GM21528 (cell line): ENCODE measurements around the gene PTPRT.

Experiments
- ATAC-seq: cut with Tn5 transposase; IDR thresholded peaks from one replicate; pipeline ENCODE4 v1.9.1; 2021; ENCODE audit warnings: mild to moderate bottlenecking, moderate library complexity; ENCODE audit not compliant: unreplicated experiment, low FRiP score

Gene PTPRT

DNA sequence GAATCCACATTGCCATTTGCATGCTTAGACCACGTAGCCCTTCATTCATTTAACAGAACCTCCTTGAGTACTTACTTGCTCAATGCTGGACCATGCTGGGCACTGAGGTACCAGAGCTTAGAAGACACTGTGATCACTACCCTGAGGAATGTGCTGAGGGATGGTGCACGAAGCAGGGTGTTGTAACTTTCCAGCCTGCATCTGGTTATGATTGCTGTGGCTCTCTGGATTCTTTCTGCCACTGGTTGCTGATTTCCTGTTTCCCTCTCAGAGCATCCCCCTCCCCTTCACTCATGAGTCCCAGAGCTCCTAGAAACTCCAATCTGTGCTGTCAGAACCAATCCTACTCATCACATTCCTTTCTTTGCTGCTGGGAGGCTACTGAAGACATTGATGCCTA lies 537.4 kb downstream of the PTPRT start:
- ATAC-seq = no peak

DNA sequence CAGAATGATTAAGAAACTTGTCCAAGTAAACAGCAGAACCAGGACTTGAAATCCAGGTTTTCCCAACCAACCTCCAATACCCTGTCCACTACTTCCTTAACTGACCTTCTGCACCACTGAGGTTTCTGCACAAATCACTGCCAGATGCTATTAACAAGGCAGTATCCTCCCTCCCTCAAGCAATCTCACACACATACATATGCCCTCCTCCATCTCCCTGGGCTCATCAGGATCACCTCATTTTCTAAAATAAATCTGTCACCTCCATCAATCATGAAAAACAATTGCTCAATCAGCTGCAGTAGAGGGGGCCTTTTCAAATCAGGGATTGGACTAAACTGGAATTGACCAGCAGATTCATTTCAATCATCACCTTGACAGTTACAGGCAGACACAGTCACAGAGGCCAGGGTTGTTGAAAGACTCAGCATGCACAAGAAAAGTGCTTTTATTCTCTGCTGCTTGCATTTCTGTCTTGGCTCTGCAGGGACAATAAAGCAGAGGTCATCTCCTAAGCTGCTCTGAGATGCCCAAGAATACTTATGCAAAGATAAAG lies 539.4 kb downstream of the PTPRT start:
- no peak for ATAC-seq

DNA sequence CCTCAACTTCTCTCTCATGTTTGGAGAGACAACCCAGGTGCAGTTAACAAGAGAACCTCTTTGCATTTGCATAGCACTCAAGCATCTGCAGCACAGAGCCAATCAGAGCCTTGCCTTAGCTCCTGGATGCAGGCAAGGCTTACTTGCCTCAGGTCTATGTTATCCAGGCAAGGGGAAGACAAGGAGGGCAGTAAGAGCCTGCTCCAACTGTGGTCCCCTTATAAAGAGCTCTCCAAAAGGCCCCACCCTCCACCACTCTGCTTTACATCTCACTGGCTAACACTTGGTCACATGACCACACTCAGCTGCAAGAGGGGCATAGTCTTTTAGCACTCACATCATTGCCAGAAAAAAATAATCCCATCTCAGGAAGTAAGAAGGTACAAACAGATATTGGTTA lies 540.0 kb downstream of the PTPRT start:
- ATAC-seq = no peak

DNA sequence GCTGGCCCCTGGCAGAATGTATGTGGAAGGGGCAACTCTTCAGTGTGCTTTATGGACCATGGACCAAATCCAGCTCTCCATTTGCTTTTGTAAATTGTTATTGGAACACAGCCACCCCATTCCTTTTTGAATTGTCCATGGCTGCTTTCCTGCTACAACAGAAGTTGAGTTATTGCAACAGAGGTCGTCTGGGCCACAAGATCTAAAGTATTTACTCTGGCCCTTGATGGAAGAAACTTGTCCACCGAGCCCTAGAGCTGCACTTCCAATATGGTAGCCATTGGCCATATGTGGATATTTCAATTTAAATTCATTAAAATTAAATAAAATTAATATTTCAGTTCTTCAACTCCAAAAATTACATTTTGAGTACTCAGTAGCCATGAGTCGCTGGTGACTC lies 543.5 kb downstream of the PTPRT start:
- no peak for ATAC-seq

DNA sequence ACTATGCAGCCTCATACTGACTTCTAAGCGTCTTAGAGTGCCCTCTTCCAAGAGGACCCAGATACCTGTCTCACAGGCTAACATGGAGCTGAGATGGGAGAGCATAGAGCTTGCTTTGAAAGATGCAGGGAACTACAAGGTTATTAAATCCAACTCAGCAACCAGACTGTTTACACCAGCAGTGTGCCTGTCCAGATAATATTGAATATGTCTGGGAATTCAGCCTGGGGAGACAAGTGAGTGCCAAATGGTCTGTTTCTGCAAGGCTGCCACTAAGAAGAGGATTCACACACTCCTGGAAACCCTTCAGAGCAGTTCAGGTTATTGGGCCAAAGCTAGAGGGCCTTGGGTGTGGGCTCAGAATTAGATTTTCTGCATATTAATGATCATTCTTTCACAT lies 547.8 kb downstream of the PTPRT start:
- ATAC-seq = no peak

DNA sequence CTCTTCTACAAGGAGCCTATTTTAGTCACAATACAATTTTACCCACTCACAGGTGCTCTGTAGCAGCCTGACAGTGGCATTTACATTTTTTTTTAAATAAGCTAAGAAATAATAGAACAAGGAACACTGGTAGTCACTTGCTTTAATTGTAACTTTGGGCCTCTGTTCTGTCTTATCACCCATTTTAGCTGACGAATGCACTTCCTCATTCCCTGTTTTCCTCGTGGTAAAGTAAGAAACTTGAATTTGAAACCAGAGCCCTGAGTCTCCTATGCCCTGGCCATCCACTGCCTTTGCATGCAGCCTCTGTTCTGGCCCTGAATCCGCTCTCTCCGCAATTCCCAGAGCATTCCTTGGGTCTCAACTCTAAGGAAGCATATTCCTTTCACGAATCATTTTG lies 550.6 kb downstream of the PTPRT start:
- no peak for ATAC-seq

DNA sequence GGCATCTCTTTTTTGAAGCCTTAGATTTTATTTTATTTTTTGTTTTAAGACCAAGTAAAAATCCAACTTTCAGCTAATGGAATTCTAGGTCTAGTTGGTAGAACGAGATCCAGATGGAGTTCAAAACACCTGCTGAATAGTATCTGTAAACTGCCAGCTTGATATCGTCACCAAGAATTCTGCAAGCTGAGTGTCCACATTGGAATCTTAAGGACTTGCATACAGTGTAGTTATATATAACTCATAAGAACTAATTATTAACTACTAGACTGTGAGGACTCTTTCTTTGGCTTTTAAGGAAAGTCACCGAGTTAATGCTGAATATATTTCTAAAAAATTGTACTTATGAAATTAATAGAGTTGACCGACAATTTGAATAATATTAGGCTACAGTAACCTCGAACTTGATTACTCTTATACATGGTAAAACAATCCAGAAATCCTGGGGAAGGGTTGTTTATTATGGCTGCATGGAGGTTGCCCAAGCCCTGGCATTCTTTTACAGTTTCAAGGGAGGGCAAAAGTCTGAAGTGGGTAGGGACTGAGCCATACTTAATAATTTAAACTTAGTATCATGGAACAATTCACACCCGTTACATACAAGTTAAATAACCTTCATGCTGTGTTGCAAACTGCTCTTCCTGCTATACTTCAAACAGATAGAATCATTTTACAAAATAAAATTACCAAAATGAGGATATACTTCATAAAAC lies 553.9 kb downstream of the PTPRT start:
- no peak for ATAC-seq

DNA sequence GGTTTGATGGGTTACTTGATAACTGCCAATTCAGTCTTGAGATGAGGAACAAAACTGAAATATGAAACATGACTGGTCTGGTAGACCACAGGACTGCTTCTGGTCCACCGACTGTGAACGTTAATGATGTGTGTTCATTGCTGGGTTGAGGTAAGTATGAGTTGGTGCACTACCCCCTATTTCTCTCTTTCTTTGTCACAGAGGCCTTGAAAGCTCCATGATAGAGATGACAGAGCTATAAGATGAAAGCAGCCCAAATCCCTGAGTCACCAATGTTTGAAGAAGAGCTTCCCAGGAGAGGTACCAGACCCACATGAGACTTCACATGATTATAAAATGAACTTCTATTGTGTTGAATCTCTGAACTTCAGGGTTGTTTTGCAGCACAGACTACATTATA lies 555.5 kb downstream of the PTPRT start:
- no peak for ATAC-seq

DNA sequence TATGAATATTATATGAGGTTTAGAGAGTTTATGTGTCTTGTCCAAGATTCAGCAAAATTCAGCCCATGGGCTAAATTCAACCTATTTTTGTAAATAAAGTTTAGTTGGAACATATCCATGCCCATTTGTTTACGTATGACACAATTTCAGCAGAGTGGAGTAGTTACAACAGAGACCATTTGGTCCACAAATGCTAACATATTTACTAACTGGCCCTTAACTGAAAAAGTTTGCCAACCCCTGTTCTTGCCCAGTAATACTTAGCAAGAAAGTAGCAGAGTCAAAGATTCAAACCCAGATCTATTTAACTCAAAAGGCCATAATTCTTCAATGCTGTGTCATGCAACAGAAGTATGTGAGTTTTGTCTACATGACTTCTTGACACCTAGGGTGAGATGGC lies 561.0 kb downstream of the PTPRT start:
- no peak for ATAC-seq

DNA sequence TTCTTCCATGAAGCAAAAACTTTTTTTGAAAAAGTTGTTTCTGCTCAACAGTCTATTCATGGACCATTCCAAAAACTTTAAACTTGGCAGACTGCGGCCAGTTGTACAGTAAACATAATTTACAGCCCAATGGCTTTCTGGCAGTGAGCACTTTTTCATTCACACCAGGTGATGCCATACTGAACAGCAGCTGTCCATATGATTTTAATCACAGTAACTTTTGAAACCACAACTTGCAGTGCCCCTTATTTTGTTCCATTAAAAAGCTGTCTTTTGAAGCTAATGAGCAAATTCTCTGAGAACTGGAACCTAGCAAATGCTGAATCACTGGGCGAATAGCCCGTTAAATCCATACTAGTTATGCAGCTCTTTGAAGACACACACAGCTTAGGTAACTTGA lies 576.6 kb downstream of the PTPRT start:
- no peak for ATAC-seq

DNA sequence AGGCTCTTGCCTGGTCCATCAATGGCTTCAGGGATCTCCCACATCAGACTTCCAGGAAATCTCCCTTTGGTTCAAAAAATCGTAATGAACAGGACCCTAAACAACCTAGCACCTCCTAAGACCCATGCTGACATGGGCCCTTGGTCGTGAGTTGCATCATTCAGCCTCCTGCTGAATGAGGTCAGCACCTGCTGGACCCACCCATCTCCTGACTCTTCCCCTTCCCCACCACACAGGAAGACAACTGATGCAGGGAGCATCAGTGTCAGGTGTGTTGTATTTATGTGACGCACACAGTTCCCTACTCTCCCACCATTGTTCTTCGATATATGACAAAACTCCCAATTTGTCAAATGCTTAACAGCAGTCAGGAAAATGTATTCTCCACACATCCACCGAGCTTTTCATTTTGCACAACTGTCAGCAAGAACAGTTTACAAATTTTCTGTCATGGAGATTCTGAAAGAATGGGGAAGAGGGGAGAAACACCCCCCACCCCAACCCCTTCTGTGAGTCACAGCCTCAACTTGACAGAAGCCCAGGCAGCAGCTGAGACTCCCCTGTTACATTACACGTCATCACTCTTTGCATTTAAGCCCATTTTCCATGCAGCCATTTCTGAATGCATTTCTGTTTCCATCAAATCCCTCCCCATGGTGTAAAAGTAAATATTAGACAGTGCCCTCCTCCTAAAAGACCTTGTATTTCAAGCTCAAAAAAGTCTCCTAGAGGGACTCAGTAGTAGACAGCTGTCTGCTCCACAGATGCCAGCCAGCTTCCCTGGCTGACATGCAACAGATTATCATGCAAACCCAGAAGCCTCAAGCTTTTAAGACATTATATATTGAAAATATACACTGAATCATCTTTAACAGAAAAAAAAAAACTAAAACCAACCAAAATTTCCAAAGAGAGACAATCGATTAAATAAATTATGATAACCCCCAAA lies 577.5 kb downstream of the PTPRT start:
- no peak for ATAC-seq

DNA sequence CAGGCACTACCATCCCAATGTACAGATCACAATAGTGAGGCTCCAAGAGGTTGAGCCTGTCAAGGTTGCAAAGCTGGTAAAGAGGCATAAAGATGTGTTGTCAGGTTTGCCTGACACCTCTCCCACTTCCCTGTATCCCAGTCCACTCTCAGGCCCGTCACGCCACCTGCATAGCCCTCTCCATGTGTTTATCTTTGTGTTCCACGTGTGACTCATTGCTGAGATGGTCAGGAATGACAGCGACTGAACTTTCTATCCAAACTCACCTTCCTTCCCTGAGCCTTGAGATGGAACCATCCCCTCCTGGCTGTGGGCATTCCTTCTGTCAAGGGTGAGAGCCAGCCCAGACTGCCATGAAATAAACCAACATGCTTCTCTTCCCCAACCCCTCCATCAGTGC lies 578.3 kb downstream of the PTPRT start:
- no peak for ATAC-seq

DNA sequence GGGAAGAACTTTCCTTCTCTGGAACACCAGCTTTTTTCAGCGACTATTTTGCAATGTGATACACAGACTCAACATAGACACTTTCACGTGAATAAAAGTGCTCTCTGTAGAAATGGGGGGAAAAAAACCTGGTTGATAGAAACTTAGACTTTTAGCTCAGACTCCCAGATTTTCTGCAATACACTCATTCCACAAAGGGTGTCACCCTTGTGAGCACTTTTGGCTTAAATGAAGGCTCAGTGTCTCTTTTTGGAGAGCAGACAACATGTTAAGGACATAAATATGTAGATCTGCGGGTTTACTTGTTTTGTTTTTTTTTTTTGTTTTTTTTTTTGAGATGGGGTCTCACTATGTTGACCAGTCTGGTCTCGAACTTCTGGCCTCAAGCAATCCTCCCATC lies 579.6 kb downstream of the PTPRT start:
- no peak for ATAC-seq

DNA sequence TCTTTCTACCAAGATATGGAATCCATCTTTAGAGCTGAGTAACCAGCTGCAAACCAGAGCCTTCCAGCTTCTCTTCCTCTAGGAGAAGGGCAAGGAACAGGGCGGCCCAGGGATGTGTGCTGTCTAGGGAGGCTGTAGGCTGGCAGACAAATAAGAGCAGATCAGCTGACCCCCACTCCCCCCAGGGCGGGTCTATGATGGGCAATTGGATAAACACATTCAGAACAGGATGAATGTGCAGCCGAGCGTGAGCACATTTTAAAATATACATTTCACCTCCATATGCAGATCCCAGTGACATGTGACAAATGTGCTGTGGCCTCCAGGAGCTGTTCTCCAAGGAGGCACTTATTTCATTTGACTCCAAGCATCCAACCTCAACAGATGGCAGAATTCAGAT lies 580.1 kb downstream of the PTPRT start:
- ATAC-seq = no peak

DNA sequence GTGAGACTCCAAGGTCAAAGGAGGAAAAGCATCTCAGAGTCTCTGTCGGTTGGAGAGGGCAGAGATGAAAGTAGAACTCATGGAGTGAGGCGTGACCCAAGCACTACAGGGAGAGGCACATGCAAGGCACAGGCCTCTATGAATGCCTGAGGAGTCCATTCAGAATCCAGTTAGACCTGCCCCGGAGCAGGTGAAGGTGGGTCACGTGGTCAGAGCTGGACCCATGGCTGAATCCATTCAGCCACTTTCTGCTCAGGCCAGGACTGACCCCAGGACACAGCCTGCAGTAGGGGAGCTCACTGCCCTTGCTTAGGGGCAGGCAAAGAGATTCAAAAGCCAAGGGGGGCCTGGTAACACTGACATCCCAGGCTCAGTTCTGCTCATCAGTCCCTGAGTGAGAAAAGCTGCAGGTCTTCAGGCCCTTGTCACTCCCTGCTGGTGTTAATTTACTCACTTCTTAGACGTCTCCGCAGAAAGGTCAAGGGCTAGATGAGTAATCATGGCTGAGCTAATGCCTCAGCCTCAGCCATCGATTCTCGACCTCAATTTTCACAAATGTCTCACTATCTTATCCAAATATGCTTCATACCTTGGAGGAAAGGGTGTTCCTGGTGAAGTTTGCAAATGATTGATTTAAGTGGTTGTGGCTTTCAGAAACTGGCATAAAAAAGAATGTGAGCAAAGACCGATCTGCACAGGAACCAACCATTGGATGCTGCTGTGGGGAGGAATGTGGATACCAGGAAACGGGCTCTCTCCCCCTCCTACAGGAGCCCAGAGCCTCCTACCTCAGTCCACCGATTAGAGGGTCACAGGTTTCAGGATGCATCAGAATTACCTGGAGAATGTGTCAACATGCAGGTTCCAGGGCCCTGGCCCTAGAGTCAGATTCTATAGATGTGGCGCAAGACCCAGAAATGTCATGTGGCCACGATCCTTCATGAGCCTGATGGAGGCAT lies 584.4 kb downstream of the PTPRT start:
- ATAC-seq = no peak

DNA sequence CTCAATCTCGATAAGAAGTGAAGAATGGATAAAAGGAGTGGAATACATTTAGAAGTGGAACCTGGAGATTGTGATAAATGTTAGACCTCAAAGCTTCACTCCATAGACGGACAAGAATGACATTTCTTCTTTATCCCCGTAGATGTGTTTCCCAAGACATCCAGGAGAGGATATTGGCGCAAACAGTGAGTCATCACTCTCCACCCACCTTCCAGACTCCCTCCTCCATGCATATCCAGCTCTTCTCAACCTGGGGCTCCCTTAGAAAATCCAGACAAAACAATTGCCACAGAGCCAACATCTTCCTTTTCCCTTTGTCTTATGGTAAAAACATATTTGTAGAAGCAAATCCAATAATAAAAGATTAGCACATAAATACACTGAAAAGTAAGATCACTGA lies 586.1 kb downstream of the PTPRT start:
- no peak for ATAC-seq

DNA sequence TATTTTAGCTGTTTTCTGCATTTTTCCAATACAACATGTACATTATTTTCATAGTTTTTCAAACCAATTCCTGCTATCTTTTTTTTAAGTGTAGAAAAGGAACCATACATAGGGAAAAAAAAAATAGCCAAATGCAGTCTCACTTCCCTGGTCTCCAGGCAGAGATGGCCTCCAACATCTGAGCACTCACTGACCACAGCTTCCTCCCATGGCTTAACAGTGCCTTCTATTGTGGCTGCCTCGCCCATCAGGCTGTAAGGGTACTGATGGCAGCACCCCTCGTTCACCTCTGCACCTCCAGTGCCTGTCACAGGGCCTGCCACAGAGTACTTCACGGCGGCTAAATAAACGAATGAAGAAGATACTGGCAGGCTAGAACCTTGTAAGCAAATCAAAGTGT lies 591.1 kb downstream of the PTPRT start:
- no peak for ATAC-seq

DNA sequence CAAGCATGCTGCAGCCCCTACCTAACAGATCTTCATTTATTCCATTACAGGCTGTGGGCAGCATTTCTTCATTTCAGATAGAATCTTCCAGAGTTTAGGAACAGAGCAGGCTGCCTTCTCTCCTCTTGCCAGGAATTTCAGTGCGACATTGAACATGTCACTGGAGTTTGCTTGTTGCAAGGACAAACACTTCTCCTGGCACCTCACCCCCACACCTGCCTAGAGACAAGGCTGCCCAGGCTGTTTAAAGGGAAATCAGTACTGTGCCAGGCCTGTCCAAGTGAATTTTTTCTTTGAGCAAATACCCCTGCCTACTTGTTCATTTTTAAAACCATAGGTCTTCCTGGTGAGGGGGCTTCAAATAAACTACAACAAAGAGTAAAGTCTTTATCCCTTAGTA lies 594.1 kb downstream of the PTPRT start:
- no peak for ATAC-seq

DNA sequence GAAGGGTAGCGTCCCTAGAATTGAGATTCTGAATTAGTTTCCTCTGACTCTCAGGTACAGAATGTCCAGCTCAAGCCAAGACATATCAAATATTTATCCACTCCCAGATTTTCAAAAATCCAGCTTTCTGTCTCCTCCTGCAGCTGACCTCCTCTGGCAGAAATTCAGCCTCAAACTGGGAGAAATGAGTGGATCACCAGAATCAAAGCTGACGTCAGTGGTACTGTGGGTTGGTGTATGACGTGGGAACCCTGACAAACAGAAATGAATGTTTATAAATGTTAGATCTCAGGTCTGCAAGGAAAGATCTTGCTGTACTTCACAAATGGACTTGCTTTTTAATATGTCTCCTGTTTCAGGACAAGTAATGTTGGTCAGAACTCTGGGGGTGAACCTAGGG lies 595.0 kb downstream of the PTPRT start:
- ATAC-seq = no peak

DNA sequence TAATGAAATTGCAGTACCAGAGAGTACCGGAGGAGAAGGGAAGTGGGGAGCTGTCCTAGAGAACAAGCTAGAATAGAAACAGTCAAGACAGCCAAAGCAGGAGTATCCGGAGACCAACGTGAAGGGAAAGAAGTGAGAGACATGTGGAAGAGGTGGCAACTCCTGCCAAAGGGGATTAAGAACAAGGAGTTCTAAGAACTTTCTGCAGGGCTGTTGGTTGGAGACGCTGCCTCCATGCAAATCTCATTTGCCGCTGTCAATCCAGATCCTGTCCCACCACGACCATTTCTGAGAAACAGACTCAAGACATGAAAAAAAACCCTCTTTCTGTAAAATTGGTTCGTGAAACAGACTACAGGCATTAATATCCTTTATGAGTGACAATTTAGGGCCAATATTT lies 595.7 kb downstream of the PTPRT start:
- ATAC-seq = no peak
